ENCODE measurements around the gene TLCD3B. TPM values are rescaled to one million over a fixed set of nuclear protein-coding genes. Genes with fewer than 3 reads are reported as not detected.

TLCD3B gene
- polyA plus RNA-seq, 1 of the 3 experiments (the other 2 are of a cell fraction): 3.8 TPM

DNA sequence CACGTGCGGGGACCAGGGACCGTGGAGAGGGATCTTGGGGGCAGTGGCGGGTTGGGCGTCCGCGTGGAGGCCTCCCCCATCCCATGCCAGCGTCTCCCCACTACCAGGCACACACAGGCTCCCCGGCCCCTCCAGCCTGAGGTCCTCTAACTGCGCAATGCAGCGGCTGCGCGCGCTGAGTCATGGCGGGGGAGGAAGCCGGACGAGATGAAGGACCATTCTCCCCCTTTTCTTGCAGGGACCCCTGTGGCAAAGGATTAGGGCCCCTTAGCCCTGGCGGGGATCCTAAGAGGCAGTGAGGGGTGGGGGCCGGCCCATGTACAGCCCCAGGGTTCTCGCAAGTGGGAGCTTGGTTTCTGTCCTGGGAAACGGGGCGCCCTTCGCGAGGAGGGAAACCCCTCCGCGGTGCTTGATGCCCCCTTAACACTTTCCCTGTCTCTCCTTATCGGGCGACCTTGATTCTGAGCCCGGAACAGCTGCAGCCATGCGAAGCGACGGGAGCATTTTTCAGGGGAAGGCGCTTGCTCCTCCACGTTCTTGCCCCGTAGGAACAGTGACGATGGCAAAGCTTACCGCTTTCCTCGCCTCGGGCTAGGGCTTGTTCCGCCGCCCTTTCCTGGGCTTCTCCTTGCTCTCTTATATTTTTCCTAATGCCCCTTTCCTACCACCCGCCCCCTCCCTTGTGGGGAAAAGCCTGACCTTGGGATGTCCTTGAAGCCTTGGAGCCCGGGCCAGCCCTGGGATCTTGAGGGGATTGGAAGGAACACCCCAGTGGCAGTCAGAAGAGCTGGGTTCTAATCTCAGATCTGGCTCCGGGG lies 35.1 kb upstream of the TLCD3B start:
- TF ChIP-seq RFX5 (IDR thresholded peaks at IDR 0.05; ENCODE audit: low read length) (no peak), GABPA (IDR thresholded peaks at IDR 0.05; ENCODE audit: low read depth) (no peak), EZH2phosphoT487 (IDR thresholded peaks at IDR 0.05; ENCODE audit: borderline replicate concordance, low read depth) (no peak), POLR2AphosphoS5 (IDR thresholded peaks at IDR 0.05; ENCODE audit: low read depth, low read length) (no peak), GATA2 (CRISPR knock-in tag; IDR thresholded peaks at IDR 0.05) (no peak), SMC3 (IDR thresholded peaks at IDR 0.05; ENCODE audit: low read depth, low read length) (no peak), YY1 (IDR thresholded peaks at IDR 0.05; ENCODE audit: low read depth) (no peak), FOXJ3 (CRISPR knock-in tag; IDR thresholded peaks at IDR 0.05) (no peak), RAD21 (IDR thresholded peaks at IDR 0.05; ENCODE audit: low read length) (no peak), PBX3 (IDR thresholded peaks at IDR 0.05) (no peak), MEF2A (IDR thresholded peaks at IDR 0.05; ENCODE audit: borderline replicate concordance, low read depth) (no peak), TEAD4 (IDR thresholded peaks at IDR 0.05; ENCODE audit: borderline replicate concordance, insufficient read depth) (no peak), NRF1 (IDR thresholded peaks at IDR 0.05; ENCODE audit: low read depth, low read length) (0 out of 2 replicates have a peak, but pooled peaks have one; percentile 31), TCF12 (IDR thresholded peaks at IDR 0.05) (no peak), FOSL2 (IDR thresholded peaks at IDR 0.05; ENCODE audit: borderline replicate concordance, low read depth) (peak; percentile 2; the same call in 1 of the 2 replicates), CHD2 (IDR thresholded peaks at IDR 0.05; ENCODE audit: low read length, partially characterized antibody) (no peak), EP300 (IDR thresholded peaks at IDR 0.05; ENCODE audit: borderline replicate concordance in 1 of 2, low read depth in 1 of 2, low read length in 1 of 2) (no peak), SIN3A (IDR thresholded peaks at IDR 0.05; ENCODE audit: borderline replicate concordance, low read depth, low read length) (no peak), JUND (IDR thresholded peaks at IDR 0.05) (no peak; the same call in 1 of the 2 replicates), ZBTB33 (IDR thresholded peaks at IDR 0.05; ENCODE audit: borderline replicate concordance, low read depth) (no peak), MXI1 (IDR thresholded peaks at IDR 0.05; ENCODE audit: low read depth, low read length) (0 out of 2 replicates have a peak, but pooled peaks have one; percentile 9)
- TF ChIP-seq, protein P1, sequence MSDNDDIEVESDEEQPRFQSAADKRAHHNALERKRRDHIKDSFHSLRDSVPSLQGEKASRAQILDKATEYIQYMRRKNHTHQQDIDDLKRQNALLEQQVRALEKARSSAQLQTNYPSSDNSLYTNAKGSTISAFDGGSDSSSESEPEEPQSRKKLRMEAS (IDR thresholded peaks at IDR 0.05; ENCODE audit: low read depth): no peak
- TF ChIP-seq, protein P2, sequence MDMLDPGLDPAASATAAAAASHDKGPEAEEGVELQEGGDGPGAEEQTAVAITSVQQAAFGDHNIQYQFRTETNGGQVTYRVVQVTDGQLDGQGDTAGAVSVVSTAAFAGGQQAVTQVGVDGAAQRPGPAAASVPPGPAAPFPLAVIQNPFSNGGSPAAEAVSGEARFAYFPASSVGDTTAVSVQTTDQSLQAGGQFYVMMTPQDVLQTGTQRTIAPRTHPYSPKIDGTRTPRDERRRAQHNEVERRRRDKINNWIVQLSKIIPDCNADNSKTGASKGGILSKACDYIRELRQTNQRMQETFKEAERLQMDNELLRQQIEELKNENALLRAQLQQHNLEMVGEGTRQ (IDR thresholded peaks at IDR 0.05; ENCODE audit: borderline replicate concordance, low read depth, low read length): no peak
- TF ChIP-seq, protein P3, sequence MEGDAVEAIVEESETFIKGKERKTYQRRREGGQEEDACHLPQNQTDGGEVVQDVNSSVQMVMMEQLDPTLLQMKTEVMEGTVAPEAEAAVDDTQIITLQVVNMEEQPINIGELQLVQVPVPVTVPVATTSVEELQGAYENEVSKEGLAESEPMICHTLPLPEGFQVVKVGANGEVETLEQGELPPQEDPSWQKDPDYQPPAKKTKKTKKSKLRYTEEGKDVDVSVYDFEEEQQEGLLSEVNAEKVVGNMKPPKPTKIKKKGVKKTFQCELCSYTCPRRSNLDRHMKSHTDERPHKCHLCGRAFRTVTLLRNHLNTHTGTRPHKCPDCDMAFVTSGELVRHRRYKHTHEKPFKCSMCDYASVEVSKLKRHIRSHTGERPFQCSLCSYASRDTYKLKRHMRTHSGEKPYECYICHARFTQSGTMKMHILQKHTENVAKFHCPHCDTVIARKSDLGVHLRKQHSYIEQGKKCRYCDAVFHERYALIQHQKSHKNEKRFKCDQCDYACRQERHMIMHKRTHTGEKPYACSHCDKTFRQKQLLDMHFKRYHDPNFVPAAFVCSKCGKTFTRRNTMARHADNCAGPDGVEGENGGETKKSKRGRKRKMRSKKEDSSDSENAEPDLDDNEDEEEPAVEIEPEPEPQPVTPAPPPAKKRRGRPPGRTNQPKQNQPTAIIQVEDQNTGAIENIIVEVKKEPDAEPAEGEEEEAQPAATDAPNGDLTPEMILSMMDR (IDR thresholded peaks at IDR 0.05): no peak
- no peak overlapping the region for H2AFZ ChIP-seq (ENCODE audit: low read depth)
- WGBS (ENCODE audit: low lambda C conversion rate): 2% methylated on average over 33 of the region's 44 CpGs
- peak overlapping the region; percentile 92 to 98 for H3K4me3 ChIP-seq (ENCODE audit: low read depth in 2 of 2, low read length in 1 of 2)
- DNase-seq: peak; percentile 31
- no peaks in the 10 kb centered on the region for H3K27me3 ChIP-seq (ENCODE audit: insufficient read depth)
- H3F3A ChIP-seq (replicated peaks; ENCODE audit: insufficient read depth): peaks cover 48% of the 10 kb centered on the region
- peak overlapping the region; percentile 100 for H3K4me2 ChIP-seq
- ChIA-PET POLR2A (interaction anchor here (0.7 to 5.1 kb wide), 15 partner anchors 8 to 276 kb away, joined by 3 to 57 read pairs (median 5); partner anchors contain the start of genes KCTD13, KIF22, PPP4C and TBX6), CTCF (interaction anchor here (0.6 to 6.7 kb wide), 9 partner anchors 13 to 49 kb away, joined by 3 to 68 read pairs (median 4); partner anchors contain the start of genes GDPD3, TBX6 and TLCD3B)
- peak overlapping the region; percentile 92 to 98 for H3K27ac ChIP-seq (ENCODE audit: low read depth in 2 of 2, low read length in 1 of 2)
- H3K79me2 ChIP-seq (ENCODE audit: insufficient read depth): peaks cover 74% of the 10 kb centered on the region
- peaks cover 38 to 39% of the 10 kb centered on the region in 2 experiments for H3K4me1 ChIP-seq (ENCODE audit: control insufficient read depth in 1 of 2, insufficient read depth in 2 of 2, low read depth in 1 of 2, low read length in 1 of 2)
- H4K20me1 ChIP-seq (ENCODE audit: insufficient read depth): peaks cover 52% of the 10 kb centered on the region
- peaks cover 36 to 48% of the 10 kb centered on the region in 2 experiments for H3K36me3 ChIP-seq (replicated peaks in 1 of 2; ENCODE audit: control insufficient read depth in 1 of 2, insufficient read depth in 2 of 2, low read length in 1 of 2)
- H3K9me3 ChIP-seq: no peaks in the 10 kb centered on the region
- no peaks in the 10 kb centered on the region for H3K9me2 ChIP-seq
- peak overlapping the region; percentile 99 for H3K9ac ChIP-seq
